HG03432 (cell line): ENCODE data around the gene RBMS3.
"Not testable (repeated sequence)": the region's sequence is repeated elsewhere in the genome, so short reads cannot be mapped to it uniquely, and the experiment has no call there.

Experiments used
- ATAC-seq: cut with Tn5 transposase; IDR thresholded peaks from one replicate; pipeline ENCODE4 v1.9.1; 2021; ENCODE audit warnings: mild to moderate bottlenecking, moderate library complexity; ENCODE audit not compliant: unreplicated experiment

RBMS3 gene

DNA sequence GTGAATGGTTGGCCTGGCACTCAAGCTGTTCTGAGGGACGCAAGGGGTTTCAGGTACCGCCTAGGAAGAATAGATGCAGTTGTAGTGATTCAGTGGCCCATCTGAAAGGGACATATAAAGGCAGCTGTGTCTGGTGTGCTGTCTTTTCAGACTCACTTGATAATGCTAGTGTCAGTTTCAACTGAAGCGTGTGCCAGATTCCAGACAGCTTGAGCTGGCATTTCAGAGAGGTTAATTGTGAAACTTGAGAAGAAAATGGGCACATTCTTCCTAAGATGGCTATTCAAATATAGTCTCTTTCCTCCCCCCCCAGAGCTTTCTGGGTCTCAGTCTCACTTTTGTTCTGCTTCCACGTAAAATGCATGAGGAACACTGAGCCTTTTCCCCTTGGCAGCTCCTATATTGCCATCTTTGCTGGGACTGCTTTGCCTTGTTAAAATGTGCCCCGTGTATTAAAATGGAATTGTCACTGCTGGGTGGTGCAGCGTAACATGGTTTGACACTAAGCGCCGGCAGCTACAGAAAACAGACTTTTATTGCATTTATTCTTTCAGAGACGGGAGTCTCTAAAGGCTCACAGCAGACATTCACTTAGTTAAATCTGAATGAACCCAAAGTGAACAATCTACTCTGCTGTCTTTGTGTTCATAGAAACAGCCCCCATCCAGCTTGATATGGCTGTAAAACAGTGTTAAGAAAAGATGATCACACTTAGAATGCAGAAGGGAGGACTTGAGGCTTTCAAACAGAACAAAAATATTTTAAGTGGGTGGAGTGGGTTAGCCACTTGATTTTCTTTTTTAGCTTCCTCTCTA, 478.7 kb downstream of the RBMS3 start:
- ATAC-seq: no peak

GRCh38 chr3:29760226-29760685, 479.4 kb downstream of the RBMS3 start:
- ATAC-seq: no peak

DNA sequence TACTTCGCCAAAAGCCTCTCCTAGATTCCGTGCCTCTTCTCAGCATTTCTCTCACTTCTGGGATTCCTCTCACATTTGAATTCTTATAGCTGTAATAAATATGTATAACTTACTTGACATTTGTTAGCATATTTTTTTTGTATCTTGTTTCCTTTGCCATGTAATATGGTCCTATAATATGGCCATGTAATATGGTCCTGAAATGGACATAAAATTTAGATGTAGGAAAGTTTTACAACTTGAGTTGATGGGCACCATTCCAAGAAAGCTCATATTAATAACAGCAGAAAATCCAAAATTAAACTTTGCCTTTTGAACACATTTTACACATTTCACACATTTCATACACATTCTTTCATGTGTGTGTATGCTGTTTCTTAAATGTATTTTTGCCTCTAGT, 480.6 kb downstream of the RBMS3 start:
- ATAC-seq: no peak

- no peak for ATAC-seq
Observed at GRCh38 chr3:29763115-29763514, 482.2 kb downstream of the RBMS3 start.

DNA sequence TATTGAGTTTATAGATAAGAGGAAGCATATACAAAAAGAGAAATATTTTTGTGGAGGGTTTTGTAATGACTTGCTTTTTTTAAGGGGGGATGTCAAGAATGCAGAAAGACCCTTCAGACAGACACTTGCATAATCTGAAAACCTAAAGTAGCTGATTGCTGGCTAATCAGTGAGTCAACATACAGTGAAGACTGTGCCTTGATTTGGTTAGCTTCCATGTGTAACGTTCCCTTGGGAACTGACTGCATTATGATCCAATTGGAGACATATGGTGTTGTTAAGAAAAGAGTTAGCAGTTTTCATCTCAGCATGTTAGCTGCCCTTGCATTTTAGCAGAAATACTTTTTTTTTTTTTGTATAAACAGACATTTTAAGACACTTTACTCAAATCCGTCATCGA, 483.2 kb downstream of the RBMS3 start:
- no peak for ATAC-seq

DNA sequence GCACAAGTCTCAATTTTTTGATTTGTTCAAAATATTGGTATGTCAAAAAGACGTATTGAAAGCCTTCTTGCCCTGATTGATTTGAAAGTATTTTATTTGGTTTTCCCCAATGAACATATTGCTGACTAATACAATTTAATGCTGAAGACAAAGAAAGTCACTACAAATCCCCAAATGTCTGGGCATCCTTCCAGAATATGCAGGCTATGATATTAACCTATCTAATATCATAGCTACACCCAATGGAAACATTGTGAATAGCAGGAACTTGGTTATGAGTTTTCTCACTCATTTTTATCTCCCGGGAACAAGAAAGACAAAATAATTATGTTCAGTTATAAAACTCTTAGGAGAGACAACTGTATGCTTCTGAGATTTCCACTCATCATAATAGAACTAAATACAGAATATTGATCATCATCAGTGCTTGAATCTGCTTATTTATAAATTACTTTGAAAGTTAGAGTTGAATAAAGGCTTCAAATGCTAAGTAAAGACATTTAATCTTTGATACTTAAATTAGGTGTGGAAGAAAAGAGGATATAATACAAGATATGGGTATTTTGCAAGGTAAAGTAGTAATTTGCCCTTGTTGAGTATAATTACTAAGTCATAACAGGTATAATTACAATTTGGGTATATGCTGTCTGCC, 483.9 kb downstream of the RBMS3 start:
- no peak for ATAC-seq

GRCh38 chr3:29771602-29772001, 490.7 kb downstream of the RBMS3 start:
- ATAC-seq: no peak

DNA sequence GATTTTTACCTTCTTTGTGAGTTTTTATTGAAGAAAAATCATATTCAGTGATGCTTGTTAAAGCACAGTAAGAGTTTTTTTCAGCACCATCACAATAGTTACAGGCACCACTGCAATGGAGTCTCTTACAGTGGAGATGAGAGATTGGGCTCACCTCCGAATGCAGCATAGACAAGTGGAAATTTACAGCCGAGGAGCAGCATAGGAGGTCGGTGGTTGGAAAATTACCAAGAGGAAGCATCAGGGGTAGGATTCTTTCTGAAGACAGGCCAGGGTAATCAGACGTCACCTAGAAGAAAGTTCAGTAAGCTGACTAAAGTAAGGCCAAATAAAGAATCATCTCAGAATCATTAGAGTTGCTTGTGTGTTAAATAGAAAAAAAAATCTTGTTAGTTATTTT, 491.6 kb downstream of the RBMS3 start:
- no peak for ATAC-seq

DNA sequence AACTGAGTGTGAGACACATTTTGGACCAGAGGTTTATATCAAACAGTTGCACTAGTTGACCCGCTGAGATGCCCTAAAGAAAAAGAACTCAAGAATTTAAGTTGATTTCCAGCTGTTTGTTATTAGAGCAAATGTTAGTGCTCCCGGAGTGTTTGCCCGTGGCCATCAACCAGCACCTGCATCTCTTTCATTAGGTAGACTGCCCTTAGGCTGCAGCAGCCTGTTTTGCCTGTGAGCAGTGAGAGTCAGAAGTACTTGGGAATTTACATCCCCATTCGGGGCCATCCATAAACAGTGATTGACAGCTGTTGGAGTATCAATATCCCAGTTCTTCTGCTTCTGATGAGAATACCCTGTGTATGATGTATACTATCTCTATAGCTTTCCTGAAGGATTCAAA, 492.6 kb downstream of the RBMS3 start:
- no peak for ATAC-seq

- no peak for ATAC-seq
Observed at GRCh38 chr3:29775340-29775739, 494.5 kb downstream of the RBMS3 start.

DNA sequence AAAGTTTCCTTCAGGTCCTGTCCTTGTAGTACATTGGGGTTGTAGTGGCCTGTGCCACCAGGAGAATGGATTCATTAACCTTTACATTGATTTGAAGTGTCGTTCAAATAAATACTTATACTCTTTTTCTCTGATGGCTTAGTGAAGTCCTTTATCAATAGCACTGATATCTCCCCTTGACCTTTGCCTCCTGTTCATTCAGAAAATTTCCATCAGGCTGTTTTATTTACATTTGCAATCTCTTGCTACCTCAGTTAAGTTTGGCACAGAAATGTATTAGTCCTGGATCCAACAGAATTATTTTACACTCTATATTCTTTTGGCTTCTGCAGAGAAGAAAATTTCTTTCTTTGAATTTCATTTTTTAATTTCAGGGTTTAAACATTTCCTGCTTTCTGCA, 497.0 kb downstream of the RBMS3 start:
- no peak for ATAC-seq

DNA sequence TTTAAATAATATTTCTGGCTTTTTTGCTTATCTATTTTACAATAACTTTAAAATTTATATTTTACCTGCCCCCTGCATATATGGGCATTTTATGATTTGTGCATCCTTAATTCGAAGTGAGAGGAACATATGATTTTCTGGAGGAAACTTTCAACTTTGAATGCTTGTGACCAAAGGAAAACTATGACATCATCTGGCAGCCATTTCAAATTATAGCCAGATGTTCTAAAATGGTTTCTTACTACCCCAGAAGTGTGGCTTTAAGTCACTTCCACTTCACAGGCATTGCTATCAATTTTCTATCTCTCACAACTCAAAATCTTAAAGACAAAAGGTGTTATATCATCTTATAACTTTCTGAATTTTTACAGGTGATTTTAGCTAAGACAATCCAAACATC, 508.8 kb downstream of the RBMS3 start:
- ATAC-seq: no peak

- ATAC-seq: no peak
Observed at GRCh38 chr3:29796808-29797207, 515.9 kb downstream of the RBMS3 start.

GRCh38 chr3:29802057-29802456, 521.2 kb downstream of the RBMS3 start:
- ATAC-seq: no peak

DNA sequence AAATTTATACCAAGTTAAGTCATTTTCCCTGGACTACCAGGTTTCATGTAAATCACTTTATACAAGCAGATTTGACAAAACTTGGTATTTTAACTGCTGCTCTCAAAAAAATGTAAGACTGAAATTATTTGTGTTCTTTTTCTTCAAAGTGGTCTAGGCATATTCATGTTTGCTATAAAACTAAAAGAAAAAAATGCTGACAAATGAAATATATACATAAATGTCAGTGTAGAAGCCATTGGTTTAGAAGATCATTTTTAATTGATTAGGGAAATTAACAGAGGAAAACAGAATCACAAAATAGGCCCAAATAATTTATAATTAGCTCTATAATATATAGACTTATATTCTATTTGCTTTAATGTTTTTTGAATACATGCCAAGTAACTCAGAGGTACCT, 523.2 kb downstream of the RBMS3 start:
- ATAC-seq: no peak

DNA sequence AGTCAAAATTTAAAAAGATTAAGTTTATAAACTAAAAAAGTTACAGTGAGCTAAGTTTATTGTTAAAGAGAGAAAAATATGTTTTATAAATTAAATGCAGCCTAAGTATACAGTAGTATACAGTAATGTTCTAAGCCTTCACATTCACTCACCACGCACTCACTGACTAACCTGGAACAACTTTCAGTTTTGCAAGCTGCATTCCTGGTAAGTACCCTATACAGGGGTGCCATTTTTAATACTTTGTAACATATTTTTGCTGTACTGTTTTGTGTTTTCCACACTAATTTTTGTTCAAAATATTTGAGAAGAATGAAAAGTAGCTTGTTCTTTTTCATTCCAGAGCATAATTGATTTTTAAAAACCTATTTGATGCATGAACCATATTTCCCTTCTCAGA, 524.9 kb downstream of the RBMS3 start:
- no peak for ATAC-seq

DNA sequence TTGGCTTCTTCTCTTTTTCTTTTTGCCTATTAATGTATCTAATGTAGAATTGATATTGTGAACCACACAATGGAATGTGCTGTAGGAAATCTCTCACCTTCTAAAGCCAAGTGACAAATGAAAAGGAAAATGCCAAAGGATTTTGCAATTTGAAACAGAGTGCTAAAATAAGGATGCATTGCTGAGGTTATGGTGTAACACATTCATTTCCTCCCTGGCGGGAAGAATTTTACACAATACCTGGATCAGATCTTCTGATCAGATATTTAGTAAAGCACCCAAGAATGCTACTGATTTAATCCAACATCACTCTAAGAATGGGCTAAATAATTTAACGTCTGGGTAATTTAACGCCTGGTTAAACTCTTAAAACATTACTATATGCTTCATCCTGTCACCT, 527.5 kb downstream of the RBMS3 start:
- not testable (repeated sequence) for ATAC-seq

DNA sequence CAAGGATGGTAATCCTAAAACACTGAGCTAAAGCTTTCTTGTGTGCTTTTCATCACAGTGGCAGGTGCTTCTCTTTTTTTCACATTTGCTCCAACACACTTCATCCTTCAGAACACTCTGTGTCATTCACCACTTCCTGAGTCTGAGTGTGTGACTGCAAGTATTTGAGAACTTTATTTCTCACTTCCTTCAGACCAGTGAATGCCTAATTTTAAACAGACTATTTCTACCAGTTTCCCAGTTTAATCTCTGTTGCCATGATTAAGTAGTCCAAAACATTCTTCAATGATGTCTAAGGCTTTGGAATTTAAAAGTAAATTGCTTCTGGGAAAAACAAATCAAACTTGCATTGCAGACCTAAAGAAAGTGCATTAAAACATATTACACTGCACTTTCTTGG, 541.2 kb downstream of the RBMS3 start:
- ATAC-seq: peak; percentile 46

GRCh38 chr3:29823233-29823632, 542.4 kb downstream of the RBMS3 start:
- ATAC-seq: no peak

DNA sequence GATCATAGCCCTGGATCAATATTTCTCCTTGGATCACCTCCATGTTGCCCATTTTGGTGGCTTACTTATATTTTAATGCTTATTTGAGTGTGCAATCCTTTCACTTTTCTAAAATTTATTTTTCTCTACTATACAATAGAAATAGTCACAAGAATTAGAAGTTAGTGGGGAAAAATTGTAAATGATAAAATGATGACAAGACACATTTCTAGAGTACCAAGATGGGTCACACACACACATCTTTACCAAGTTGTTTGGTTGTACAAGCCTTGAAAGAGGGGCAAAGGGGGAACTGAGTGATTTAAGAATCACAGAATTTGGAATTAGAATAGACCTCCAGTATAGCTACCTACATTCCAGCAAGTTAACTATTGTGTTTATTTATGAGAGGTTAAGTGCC, 545.8 kb downstream of the RBMS3 start:
- ATAC-seq: no peak

DNA sequence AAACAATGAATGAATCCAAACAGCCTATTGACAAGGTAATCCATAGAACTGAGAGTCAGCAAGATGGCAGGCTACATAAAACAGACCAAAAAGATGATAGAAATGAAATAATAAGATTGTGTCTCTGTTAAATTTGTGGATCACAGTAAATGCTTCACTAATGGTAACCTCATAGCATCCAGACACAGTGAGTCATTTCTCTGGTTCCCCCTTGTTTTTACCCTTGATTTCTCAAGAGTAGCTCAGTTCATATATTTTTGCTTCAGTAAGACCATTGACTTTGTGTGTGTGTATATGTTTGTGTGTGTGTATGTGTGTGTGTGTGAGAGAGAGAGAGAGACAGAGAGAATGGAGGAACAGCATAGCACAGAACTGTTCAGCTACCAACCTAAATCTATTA, 546.9 kb downstream of the RBMS3 start:
- ATAC-seq: no peak

- ATAC-seq: no peak
Observed at GRCh38 chr3:29829340-29829739, 548.5 kb downstream of the RBMS3 start.

DNA sequence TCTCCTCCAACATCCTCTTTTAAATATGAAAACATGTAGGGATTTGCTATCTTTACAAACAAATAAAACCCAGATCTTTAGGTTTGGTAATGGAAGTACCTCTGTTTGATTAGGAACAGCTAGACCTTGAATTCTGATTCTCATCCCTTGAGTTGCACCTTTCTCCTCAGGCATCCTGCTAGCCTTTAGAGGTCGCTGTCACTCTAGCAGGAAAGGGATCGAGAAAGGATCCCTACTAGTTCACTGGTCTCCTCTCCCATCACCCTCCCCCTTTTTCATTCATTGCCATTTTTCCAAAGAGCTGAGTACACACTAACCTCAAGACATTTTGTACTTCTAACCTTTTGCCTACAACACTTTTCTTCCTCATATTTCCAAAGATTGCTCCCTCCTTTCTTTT, 569.8 kb downstream of the RBMS3 start:
- ATAC-seq: no peak
